Mammary epithelial cell (primary cell): ENCODE data around the gene DST.

Experiments used
- CTCF ChIP-seq, 2 donors: IDR thresholded peaks in 1 of 2; conservative IDR thresholded peaks in 1 of 2; 2 replicates each; pipeline ENCODE4 v1.5.1; 2011 to 2012; ENCODE audit warnings: inconsistent platforms in 2 of 2, low read length in 2 of 2, mild to moderate bottlenecking in 2 of 2, control low read depth in 1 of 2, low read depth in 1 of 2; ENCODE audit not compliant: insufficient read depth in 1 of 2; ENCODE audit errors: extremely low read depth in 1 of 2
- EZH2 ChIP-seq: IDR thresholded peaks from 2 replicates; pipeline ENCODE4 v1.6.1; 2012; ENCODE audit warnings: low read length, inconsistent platforms, borderline replicate concordance

- no peak for TF ChIP-seq EZH2
- no peak for TF ChIP-seq CTCF (conservative IDR thresholded peaks at IDR 0.05 in 1 of 2, IDR thresholded peaks at IDR 0.05 in 1 of 2; ENCODE audit: extremely low read depth in 1 of 2, insufficient read depth in 1 of 2, low read depth in 1 of 2, low read length in 2 of 2)
Measured at GRCh38 chr6:56456785-56457184, 185.9 kb downstream of the DST start.
